GM19238 (cell line): ENCODE results near the gene TTC27.
"Not testable (repeated sequence)": the region's sequence is repeated elsewhere in the genome, so short reads cannot be mapped to it uniquely, and the experiment has no call there.

Source experiments
- DNase-seq: peaks from one replicate; pipeline ENCODE4 v3.0.0; 2011; ENCODE audit warnings: low spot score; ENCODE audit not compliant: insufficient read length

The TTC27 gene

GRCh38 chr2:32754676-32755075 lies 126.8 kb downstream of the TTC27 start:
- DNase-seq, result not testable (repeated sequence)

GRCh38 chr2:32755666-32756065 lies 127.8 kb downstream of the TTC27 start:
- no peak for DNase-seq

GRCh38 chr2:32756074-32756727 lies 128.4 kb downstream of the TTC27 start:
- no peak for DNase-seq

- no peak for DNase-seq
Measured at GRCh38 chr2:32758232-32758631, 130.4 kb downstream of the TTC27 start.

- DNase-seq, result no peak
Measured at GRCh38 chr2:32760628-32761027, 132.8 kb downstream of the TTC27 start.

- no peak for DNase-seq
Measured at GRCh38 chr2:32768387-32769174, 140.7 kb downstream of the TTC27 start.

GRCh38 chr2:32770360-32770759 lies 142.5 kb downstream of the TTC27 start:
- DNase-seq, result no peak

GRCh38 chr2:32772638-32773447 lies 145.0 kb downstream of the TTC27 start:
- DNase-seq, result peak; percentile 9

GRCh38 chr2:32773448-32773808 lies 145.6 kb downstream of the TTC27 start:
- no peak for DNase-seq

- no peak for DNase-seq
Measured at GRCh38 chr2:32775954-32776353, 148.1 kb downstream of the TTC27 start.

- no peak for DNase-seq
Measured at GRCh38 chr2:32777714-32778113, 149.9 kb downstream of the TTC27 start.

- no peak for DNase-seq
Measured at GRCh38 chr2:32780961-32781360, 153.1 kb downstream of the TTC27 start.

GRCh38 chr2:32783469-32783868 lies 155.6 kb downstream of the TTC27 start:
- DNase-seq, result no peak

GRCh38 chr2:32783933-32784332 lies 156.1 kb downstream of the TTC27 start:
- DNase-seq, result no peak

- no peak for DNase-seq
Measured at GRCh38 chr2:32787207-32787606, 159.4 kb downstream of the TTC27 start.

GRCh38 chr2:32788114-32788513 lies 160.3 kb downstream of the TTC27 start:
- no peak for DNase-seq

GRCh38 chr2:32792416-32792815 lies 164.6 kb downstream of the TTC27 start:
- no peak for DNase-seq

- DNase-seq, result no peak
Measured at GRCh38 chr2:32798829-32799228, 171.0 kb downstream of the TTC27 start.

- no peak for DNase-seq
Measured at GRCh38 chr2:32801741-32802140, 173.9 kb downstream of the TTC27 start.

- DNase-seq, result no peak
Measured at GRCh38 chr2:32802877-32803276, 175.0 kb downstream of the TTC27 start.

- DNase-seq, result no peak
Measured at GRCh38 chr2:32804205-32804604, 176.4 kb downstream of the TTC27 start.
